Embryonic facial prominence (tissue), 1 donor: ENCODE results near the gene FRAT2.

Experiments used
- DNase-seq: peaks from one replicate; pipeline ENCODE4 v3.0.0-alpha.2; 2016; ENCODE audit errors: extremely low spot score

FRAT2 gene

GRCh38 chr10:97334370-97335175 lies at the start of gene FRAT2:
Gene FRAT2, minus strand, starts transcription at chr10:97334729. Its CDS starts 157 bp downstream, at chr10:97334572.
- peak; percentile 83 for DNase-seq

- no peak for DNase-seq
Measured at GRCh38 chr10:97384156-97384555, 49.6 kb upstream of the FRAT2 start.

- no peak for DNase-seq
Measured at GRCh38 chr10:97383159-97383558, 48.6 kb upstream of the FRAT2 start.

GRCh38 chr10:97381626-97382025 lies 47.1 kb upstream of the FRAT2 start:
- no peak for DNase-seq

GRCh38 chr10:97380516-97380915 lies 46.0 kb upstream of the FRAT2 start:
- no peak for DNase-seq

- DNase-seq, result no peak
Measured at GRCh38 chr10:97378933-97379921, 44.7 kb upstream of the FRAT2 start.

- DNase-seq, result no peak
Measured at GRCh38 chr10:97376413-97376812, 41.9 kb upstream of the FRAT2 start.

- DNase-seq, result no peak
Measured at GRCh38 chr10:97373456-97373855, 38.9 kb upstream of the FRAT2 start.

GRCh38 chr10:97372233-97372875 lies 37.8 kb upstream of the FRAT2 start:
- DNase-seq, result no peak

- DNase-seq, result no peak
Measured at GRCh38 chr10:97371696-97372095, 37.2 kb upstream of the FRAT2 start.

GRCh38 chr10:97367126-97367649 lies 32.7 kb upstream of the FRAT2 start:
- DNase-seq, result no peak

GRCh38 chr10:97366572-97366971 lies 32.0 kb upstream of the FRAT2 start:
- DNase-seq, result no peak

GRCh38 chr10:97365761-97366351 lies 31.3 kb upstream of the FRAT2 start:
- no peak for DNase-seq

- DNase-seq, result no peak
Measured at GRCh38 chr10:97363071-97363470, 28.5 kb upstream of the FRAT2 start.

GRCh38 chr10:97362310-97363033 lies 27.9 kb upstream of the FRAT2 start:
- no peak for DNase-seq

- DNase-seq, result no peak
Measured at GRCh38 chr10:97361537-97361901, 27.0 kb upstream of the FRAT2 start.

GRCh38 chr10:97360705-97361536 lies 26.4 kb upstream of the FRAT2 start:
- no peak for DNase-seq

- no peak for DNase-seq
Measured at GRCh38 chr10:97358781-97359180, 24.3 kb upstream of the FRAT2 start.

- DNase-seq, result no peak
Measured at GRCh38 chr10:97358349-97358748, 23.8 kb upstream of the FRAT2 start.

GRCh38 chr10:97356918-97357317 lies 22.4 kb upstream of the FRAT2 start:
- DNase-seq, result no peak
